VCaP (cell line): ENCODE measurements around the gene KLRB1.
"Not testable (repeated sequence)": the region's sequence is repeated elsewhere in the genome, so short reads cannot be mapped to it uniquely, and the experiment has no call there.

Source experiments
- H3K27ac ChIP-seq: fragments of 450-650 bp; 2 replicates; pipeline ENCODE4 v1.5.1; 2017
- CTCF ChIP-seq: fragments of 450-650 bp; conservative IDR thresholded peaks from 2 replicates; pipeline ENCODE4 v1.5.1; 2017; ENCODE audit warnings: mild to moderate bottlenecking, moderate library complexity

The KLRB1 gene

GRCh38 chr12:9617124-9617523, 9.4 kb upstream of the KLRB1 start:
- no peak for TF ChIP-seq CTCF
- H3K27ac ChIP-seq: no peak overlapping the region

DNA sequence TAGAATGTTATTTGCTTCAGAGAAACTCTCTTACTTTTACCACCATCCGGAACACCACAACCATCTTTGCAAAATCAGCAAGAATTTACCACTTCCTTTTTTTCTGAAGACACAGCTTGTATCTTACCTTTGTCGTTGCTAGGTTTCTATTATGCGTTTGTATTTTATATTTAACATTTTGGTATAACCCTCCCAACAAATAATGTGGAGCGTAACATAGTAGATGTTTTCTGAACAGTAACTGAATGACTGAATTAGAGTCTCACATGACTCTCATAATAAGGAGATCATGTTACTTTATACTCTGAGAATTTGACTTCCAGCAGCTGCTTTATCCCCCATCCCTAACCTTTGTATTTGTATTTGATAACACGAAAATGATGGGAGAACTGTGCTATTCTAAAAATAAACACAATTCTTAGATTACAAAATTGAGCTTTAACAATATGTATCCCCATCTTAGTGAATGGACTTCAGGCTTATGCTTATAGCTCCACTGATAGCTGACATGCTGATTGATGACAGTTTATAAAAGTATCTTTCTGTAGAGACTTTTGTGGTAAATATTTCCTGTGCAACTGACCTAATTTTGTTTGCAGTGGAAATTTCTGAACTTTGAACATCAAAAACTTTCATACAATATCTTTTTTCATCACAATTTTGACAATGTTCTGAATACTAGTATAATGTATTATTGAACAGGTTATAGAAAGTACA, 7.9 kb upstream of the KLRB1 start:
- no peak for TF ChIP-seq CTCF
- no peak overlapping the region for H3K27ac ChIP-seq

DNA sequence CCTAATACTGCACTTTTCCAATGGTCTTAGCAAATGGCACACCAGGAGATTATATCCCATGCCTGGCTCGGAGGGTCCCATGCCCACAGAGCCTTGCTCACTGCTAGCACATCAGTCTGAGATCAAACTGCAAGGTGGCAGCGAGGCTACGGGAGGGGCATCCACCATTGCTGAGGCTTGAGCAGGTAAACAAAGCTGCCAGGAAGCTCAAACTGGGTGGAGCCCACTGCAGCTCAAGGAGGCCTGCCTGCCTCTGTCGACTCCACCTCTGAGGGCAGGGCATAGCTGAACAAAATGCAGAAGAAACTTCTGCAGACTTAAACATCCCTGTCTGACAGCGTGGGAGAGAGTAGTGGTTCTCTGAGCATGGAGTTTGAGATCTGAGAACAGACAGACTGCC, 2.9 kb upstream of the KLRB1 start:
- not testable (repeated sequence) for H3K27ac ChIP-seq

DNA sequence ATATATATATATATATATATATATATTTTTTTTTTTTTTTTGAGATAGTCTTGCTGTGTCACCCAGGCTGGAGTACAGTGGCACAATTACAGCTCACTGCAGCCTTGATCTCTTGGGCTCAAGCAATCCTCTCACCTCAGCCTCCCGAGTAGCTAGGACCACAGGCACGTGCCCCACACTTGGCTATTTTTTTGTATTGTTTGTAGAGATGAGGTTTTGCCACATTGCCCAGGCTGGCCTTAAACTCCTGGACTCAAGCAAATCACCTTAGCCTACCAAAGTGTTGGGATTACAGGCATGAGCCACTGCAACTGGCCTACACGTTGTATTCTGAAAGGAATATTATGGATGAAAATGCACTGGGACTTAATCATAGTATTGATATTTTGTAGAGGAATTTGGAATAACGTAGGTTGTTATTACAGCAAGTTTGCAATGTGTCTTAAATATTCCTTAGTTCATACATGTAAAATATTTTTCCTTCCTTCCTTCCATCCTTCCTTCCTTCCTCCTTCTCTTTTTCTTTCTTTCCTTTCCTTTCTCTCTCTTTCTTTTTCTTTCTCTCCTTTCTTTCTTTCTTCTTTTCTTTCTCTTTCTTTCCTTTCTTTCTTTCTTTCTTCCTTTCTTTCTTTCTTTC, 862 bp downstream of the KLRB1 start:
- no peak for TF ChIP-seq CTCF

DNA sequence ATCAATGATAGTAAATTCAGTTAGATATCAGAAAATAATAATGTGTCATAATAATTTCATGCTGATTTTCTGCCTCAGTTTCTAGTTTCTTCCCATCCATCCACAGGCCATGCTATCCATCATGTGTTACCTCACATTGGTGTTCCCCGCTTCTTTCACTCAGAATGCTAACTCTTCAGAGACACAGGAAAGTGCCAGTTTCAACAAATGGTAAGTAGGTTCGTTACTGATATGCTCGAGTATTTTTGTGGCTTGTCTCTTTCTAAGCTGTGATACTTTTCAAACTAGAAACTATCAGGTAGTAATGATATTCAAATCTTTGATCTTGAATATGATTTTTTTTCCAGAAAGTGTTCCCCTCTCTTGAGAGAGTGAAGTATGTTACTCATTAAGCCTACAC, 1.5 kb downstream of the KLRB1 start:
- no peak for TF ChIP-seq CTCF
- no peak overlapping the region for H3K27ac ChIP-seq

More for the DNA sequence above, 862 bp downstream of the KLRB1 start:
- no peak overlapping the region for H3K27ac ChIP-seq

DNA sequence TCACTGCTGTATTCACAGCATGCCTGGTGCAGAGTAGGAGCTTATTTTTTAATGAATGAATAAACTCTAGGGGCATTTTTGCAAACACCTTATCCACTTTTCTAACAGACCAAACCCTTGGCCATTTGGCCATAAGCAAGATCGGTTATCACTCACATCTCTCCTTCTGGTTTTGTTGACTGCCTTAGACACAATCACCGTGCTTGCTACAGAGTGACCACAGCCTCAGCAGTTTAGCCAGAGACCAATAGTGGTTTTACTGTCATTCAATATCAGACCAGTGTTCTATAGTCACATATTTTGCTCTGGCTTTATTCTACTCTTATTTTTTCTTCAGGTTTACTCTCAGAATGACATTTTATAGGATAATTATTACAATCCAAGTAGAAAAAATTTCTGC, 2.2 kb downstream of the KLRB1 start:
- H3K27ac ChIP-seq: no peak overlapping the region
- TF ChIP-seq CTCF: no peak

DNA sequence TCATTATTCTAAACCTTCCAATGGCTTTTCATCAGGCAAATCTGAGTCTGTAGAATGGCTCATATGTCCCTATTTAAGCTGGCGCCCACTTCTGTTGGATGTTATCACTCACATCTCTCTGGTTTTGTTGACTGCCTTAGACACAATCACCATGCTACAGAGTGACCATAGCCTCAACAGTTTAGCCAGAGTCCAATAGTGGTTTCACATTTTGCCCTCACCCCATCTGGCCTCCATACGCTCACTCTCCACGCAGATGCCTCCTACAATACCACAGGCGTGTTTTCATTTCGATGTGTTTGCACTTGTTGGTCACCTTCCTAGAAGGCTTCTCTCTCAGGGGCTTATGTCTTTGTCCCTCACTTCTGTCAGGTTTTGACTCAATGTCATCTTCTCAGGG, 3.4 kb downstream of the KLRB1 start:
- no peak for TF ChIP-seq CTCF
- H3K27ac ChIP-seq: no peak overlapping the region

GRCh38 chr12:9600426-9600825, 7.3 kb downstream of the KLRB1 start:
- H3K27ac ChIP-seq: not testable (repeated sequence)
